HFFc6 (cell line): ENCODE results near the gene CDH2. TPM values are rescaled to one million over a fixed set of nuclear protein-coding genes. Genes with fewer than 3 reads are reported as not detected.

ENCODE experiments used
- DNase-seq: peaks from one replicate; pipeline ENCODE4 v3.0.0-alpha.2; 2018
- H3K27ac Mint-ChIP-seq: 2 replicates; pipeline ENCODE4 v1.8.0; 2020; ENCODE audit warnings: mild to moderate bottlenecking, mixed read lengths
- H3K27me3 Mint-ChIP-seq: 2 replicates; pipeline ENCODE4 v1.8.0; 2021; ENCODE audit warnings: mild to moderate bottlenecking, moderate library complexity, mixed read lengths; ENCODE audit not compliant: insufficient read depth
- H3K36me3 Mint-ChIP-seq: 2 replicates; pipeline ENCODE4 v1.8.0; 2021; ENCODE audit warnings: low read depth, mixed read lengths
- H3K4me1 Mint-ChIP-seq: 2 replicates; pipeline ENCODE4 v1.8.0; 2020; ENCODE audit warnings: low read depth, mixed read lengths
- H3K4me3 Mint-ChIP-seq: 2 replicates; pipeline ENCODE4 v1.8.0; 2020; ENCODE audit warnings: mild to moderate bottlenecking, moderate library complexity, mixed read lengths
- H3K9me3 Mint-ChIP-seq: 2 replicates; pipeline ENCODE4 v1.8.0; 2020; ENCODE audit warnings: mild to moderate bottlenecking, mixed read lengths
- total RNA-seq, 6 experiments: library from RNA; stranded (reverse); fragmentation: NEBNext Ultra II Directional; extraction: Animal tissue kit (Norgen Biotek cat#: 25700); gene quantifications; 2 replicates in 1 of 6; 3 replicates in 5 of 6; pipeline ENCODE4 v1.2.3, GENCODE V29; 2021
- TF ChIP-seq, protein P1 (sequence below): fragments of 200-600 bp; sonication (generic); IDR thresholded peaks from 2 replicates; pipeline ENCODE4 v1.5.0; 2021; ENCODE audit warnings: antibody characterized with exemption, mild to moderate bottlenecking

Gene CDH2
- total RNA-seq, 6 experiments from 2014 or later: 194 to 317 (median 206) TPM

GRCh38 chr18:28078298-28078697 lies 98.6 kb downstream of the CDH2 start:
- Mint-ChIP-seq H3K27me3 (no peaks in the 10 kb centered on the region; the same call in 1 of the 2 replicates), H3K4me1 (peaks cover 95% of the 10 kb centered on the region), H3K27ac (peak overlapping the region; percentile 58), H3K9me3 (no peaks in the 10 kb centered on the region), H3K4me3 (peak overlapping the region; percentile 17), H3K36me3 (peaks cover 10% of the 10 kb centered on the region)
- no peak for DNase-seq
- TF ChIP-seq, protein P1, sequence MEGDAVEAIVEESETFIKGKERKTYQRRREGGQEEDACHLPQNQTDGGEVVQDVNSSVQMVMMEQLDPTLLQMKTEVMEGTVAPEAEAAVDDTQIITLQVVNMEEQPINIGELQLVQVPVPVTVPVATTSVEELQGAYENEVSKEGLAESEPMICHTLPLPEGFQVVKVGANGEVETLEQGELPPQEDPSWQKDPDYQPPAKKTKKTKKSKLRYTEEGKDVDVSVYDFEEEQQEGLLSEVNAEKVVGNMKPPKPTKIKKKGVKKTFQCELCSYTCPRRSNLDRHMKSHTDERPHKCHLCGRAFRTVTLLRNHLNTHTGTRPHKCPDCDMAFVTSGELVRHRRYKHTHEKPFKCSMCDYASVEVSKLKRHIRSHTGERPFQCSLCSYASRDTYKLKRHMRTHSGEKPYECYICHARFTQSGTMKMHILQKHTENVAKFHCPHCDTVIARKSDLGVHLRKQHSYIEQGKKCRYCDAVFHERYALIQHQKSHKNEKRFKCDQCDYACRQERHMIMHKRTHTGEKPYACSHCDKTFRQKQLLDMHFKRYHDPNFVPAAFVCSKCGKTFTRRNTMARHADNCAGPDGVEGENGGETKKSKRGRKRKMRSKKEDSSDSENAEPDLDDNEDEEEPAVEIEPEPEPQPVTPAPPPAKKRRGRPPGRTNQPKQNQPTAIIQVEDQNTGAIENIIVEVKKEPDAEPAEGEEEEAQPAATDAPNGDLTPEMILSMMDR: no peak

DNA sequence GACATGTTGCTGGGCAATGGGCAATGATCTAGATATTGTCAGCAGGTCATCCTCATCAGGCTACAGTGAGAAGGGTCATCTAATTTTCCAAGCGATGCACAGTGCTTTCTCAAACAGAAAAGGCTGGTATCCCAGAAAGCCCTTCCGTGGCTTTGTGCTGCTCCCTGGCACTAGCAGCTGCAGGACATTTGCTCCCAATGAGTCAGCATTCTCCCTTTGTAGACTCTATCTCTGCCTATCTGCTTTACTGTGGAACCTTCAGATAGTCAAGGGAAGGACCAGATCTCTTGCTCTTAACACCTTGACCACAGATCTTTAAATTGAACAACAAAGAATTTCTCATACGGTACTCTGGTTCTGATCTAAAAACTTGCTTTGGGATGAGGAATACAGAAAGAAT lies 101.4 kb downstream of the CDH2 start:
- Mint-ChIP-seq H3K27me3 (peaks cover 4% of the 10 kb centered on the region), H3K27ac (peak overlapping the region; percentile 76), H3K4me1 (peaks cover 92% of the 10 kb centered on the region), H3K36me3 (peaks cover 12% of the 10 kb centered on the region), H3K9me3 (no peaks in the 10 kb centered on the region), H3K4me3 (0 out of 2 replicates have a peak overlapping the region, but pooled peaks have one; percentile 15)
- peak; percentile 28 for DNase-seq
- TF ChIP-seq, protein P1: no peak

- H3K36me3 Mint-ChIP-seq: peaks cover 25% of the 10 kb centered on the region
- no peak for DNase-seq
- no peak overlapping the region for H3K4me3 Mint-ChIP-seq
- peaks cover 6% of the 10 kb centered on the region for H3K27me3 Mint-ChIP-seq
- H3K4me1 Mint-ChIP-seq: peaks cover 91% of the 10 kb centered on the region
- no peak overlapping the region for H3K27ac Mint-ChIP-seq
- no peaks in the 10 kb centered on the region for H3K9me3 Mint-ChIP-seq
- TF ChIP-seq, protein P1: no peak
These were observed 102.9 kb downstream of the CDH2 start for GRCh38 chr18:28074076-28074475.

DNA sequence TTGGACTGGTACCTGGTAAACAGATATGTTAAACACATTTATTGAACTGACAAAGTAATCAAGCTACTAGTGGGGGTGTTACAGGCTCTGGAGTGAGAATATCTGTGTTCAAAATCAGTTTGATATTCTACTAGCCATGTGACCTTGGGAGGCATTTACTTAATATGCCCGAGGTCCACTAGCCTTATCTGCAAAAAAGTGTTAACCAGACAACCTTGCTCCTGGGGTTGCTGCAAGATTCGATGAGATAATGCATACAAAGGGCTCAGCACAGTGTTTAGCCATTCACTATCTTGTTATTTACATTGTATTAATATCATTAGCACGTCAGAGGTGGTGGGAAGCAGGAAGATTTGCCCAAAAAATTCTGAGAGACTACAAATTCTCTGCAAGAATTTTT lies 103.3 kb downstream of the CDH2 start:
- no peak overlapping the region for H3K27ac Mint-ChIP-seq
- H3K27me3 Mint-ChIP-seq: peaks cover 6% of the 10 kb centered on the region
- H3K4me1 Mint-ChIP-seq: peaks cover 88% of the 10 kb centered on the region
- DNase-seq: no peak
- no peak overlapping the region for H3K4me3 Mint-ChIP-seq
- no peaks in the 10 kb centered on the region for H3K9me3 Mint-ChIP-seq
- TF ChIP-seq, protein P1: no peak
- peaks cover 25% of the 10 kb centered on the region for H3K36me3 Mint-ChIP-seq

DNA sequence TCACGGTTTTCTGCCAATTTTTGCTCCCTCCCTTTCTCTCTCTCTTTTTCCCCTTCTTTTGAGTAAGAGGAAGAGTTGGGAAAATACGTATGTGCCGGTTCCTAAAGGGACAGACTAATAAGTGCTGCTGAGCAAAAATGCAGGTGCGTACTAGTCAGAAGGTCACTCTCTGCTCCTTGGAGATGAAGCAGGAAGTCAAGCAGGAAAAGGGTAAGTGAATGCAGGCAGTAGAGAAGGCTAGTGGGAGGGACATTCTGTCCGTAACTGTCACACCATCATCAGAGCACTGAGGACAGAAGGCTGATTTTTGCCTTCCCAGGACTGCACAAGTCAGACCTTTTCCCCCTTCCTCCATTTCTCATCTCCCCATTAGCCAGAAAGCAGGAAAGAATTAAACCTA lies 105.7 kb downstream of the CDH2 start:
- peaks cover 87% of the 10 kb centered on the region for H3K4me1 Mint-ChIP-seq
- H3K27ac Mint-ChIP-seq: no peak overlapping the region; the same call in 1 of the 2 replicates
- TF ChIP-seq, protein P1: no peak

More for the DNA sequence above, 105.7 kb downstream of the CDH2 start:
- Mint-ChIP-seq H3K4me3 (no peak overlapping the region), H3K27me3 (peaks cover 6% of the 10 kb centered on the region), H3K9me3 (peaks cover 10% of the 10 kb centered on the region; the same call in 1 of the 2 replicates), H3K36me3 (peaks cover 33% of the 10 kb centered on the region)
- DNase-seq: no peak
